Hepatocyte (in vitro differentiated cells): Measurements from ENCODE around the gene USP21. TPM values are rescaled to one million over a fixed set of nuclear protein-coding genes. Genes with fewer than 3 reads are reported as not detected.

Experiments used
- DNase-seq: peaks from one replicate; pipeline ENCODE4 v3.0.0-alpha.2; 2016; ENCODE audit warnings: low spot score
- H2AFZ ChIP-seq: fragments of 200-600 bp; sonication (generic); 2 replicates; pipeline ENCODE4 v1.6.0; 2016; ENCODE audit warnings: antibody characterized with exemption, mild to moderate bottlenecking
- H3K27ac ChIP-seq: fragments of 200-600 bp; sonication (generic); 2 replicates; pipeline ENCODE4 v1.5.1; 2016; ENCODE audit warnings: mild to moderate bottlenecking
- H3K27me3 ChIP-seq: fragments of 200-600 bp; sonication (generic); 2 replicates; pipeline ENCODE4 v1.6.1; 2016
- H3K36me3 ChIP-seq: fragments of 200-600 bp; sonication (generic); replicated peaks from 2 replicates; pipeline ENCODE4 v1.5.1; 2016; ENCODE audit warnings: low read depth; ENCODE audit not compliant: insufficient read depth
- H3K4me1 ChIP-seq: fragments of 200-600 bp; sonication (generic); 2 replicates; pipeline ENCODE4 v1.5.1; 2016; ENCODE audit warnings: mild to moderate bottlenecking, moderate library complexity; ENCODE audit not compliant: insufficient read depth
- H3K4me2 ChIP-seq: fragments of 200-600 bp; sonication (generic); 2 replicates; pipeline ENCODE4 v1.6.0; 2016
- H3K4me3 ChIP-seq: fragments of 200-600 bp; sonication (generic); 2 replicates; pipeline ENCODE4 v1.5.1; 2016; ENCODE audit warnings: mild to moderate bottlenecking
- H3K79me2 ChIP-seq: fragments of 200-600 bp; sonication (generic); 2 replicates; pipeline ENCODE4 v1.6.0; 2017; ENCODE audit warnings: mild to moderate bottlenecking
- H3K9me2 ChIP-seq: fragments of 200-600 bp; sonication (generic); replicated peaks from 2 replicates; pipeline ENCODE4 v1.6.0; 2017; ENCODE audit warnings: mild to moderate bottlenecking; ENCODE audit not compliant: insufficient read depth
- H3K9me3 ChIP-seq: fragments of 200-600 bp; sonication (generic); 2 replicates; pipeline ENCODE4 v1.5.1; 2016; ENCODE audit warnings: low read depth, mild to moderate bottlenecking
- H4K20me1 ChIP-seq: fragments of 200-600 bp; sonication (generic); 2 replicates; pipeline ENCODE4 v1.6.0; 2016; ENCODE audit warnings: mild to moderate bottlenecking; ENCODE audit not compliant: insufficient read depth, poor library complexity, severe bottlenecking
- EZH2 ChIP-seq: fragments of 200-600 bp; sonication (generic); IDR thresholded peaks from 2 replicates; pipeline ENCODE4 v1.6.1; 2016; ENCODE audit warnings: antibody characterized with exemption, mild to moderate bottlenecking, borderline replicate concordance
- EZH2phosphoT487 ChIP-seq: fragments of 200-600 bp; sonication (generic); IDR thresholded peaks from one replicate; pipeline ENCODE4 v1.6.1; 2018; ENCODE audit warnings: antibody characterized with exemption, mild to moderate bottlenecking, low read depth, moderate library complexity; ENCODE audit not compliant: unreplicated experiment, severe bottlenecking
- WGBS: methylation state at CpG from one replicate; pipeline ENCODE4 v1.1.6; 2016; ENCODE audit warnings: low lambda C conversion rate; ENCODE audit errors: missing lambda C conversion rate; 5-methylcytosine and 5-hydroxymethylcytosine counted together
- polyA plus RNA-seq: library from polyadenylated mRNA; unstranded; fragments of >200 nt; fragmentation: Nextera tagmentation; extraction: Ambion mirVana; gene quantifications from 2 replicates; pipeline ENCODE4 v1.2.1, GENCODE V29; 2016
- total RNA-seq: library from RNA; depleted of rRNA; stranded (reverse); fragments of >200 nt; gene quantifications from 2 replicates; pipeline ENCODE4 v1.2.3, GENCODE V29; 2014
- TF ChIP-seq, protein P1 (sequence below): fragments of 200-600 bp; sonication (generic); IDR thresholded peaks from 2 replicates; pipeline ENCODE4 v1.5.1; 2016; ENCODE audit warnings: antibody characterized with exemption, mild to moderate bottlenecking; ENCODE audit not compliant: poor library complexity

The USP21 gene
- total and polyA plus RNA-seq, 2 experiments from 2014 or later, result 7.7 to 24.4 TPM

DNA sequence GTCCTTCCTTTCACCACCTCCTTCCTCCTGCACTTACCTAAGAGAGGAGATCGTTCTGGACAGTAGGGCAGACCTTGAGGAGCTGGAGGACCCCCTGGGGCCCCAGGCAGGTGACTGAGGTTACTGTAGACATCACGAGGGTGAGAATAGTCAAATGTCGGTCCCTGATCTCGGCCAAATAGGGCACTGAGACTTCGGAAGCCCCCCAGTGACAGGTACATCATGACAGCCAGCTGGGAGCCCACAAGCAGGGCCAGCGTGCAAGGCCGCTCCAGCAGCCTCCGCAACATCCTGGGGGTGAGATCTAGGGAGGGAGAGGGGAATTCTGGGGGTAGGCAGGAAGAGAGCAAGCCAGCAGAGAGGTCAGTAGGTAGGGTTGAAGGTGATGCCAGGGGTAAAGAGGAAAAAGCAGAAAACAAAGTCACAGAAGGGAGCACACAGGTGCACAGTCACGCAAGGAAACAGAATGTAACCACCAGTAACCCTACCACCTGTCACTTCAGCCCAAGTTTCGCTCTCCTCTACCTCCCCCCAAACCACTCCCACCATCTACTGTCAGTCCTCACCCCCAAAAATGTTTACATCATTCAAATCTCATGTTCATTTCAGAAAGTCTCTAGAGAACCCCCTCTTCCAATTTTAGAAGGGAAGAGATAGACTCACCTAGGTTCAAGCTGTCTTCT is 16.6 kb downstream of the USP21 start:
- H3K9me2 ChIP-seq, result no peaks in the 10 kb centered on the region
- no peaks in the 10 kb centered on the region for H4K20me1 ChIP-seq
- H3K36me3 ChIP-seq, result no peaks in the 10 kb centered on the region
- no peaks in the 10 kb centered on the region for H3K27me3 ChIP-seq
- peaks cover 8% of the 10 kb centered on the region for H3K4me1 ChIP-seq
- no peak overlapping the region for H3K27ac ChIP-seq
- no peak overlapping the region for H2AFZ ChIP-seq
- H3K4me2 ChIP-seq, result peak overlapping the region; percentile 90
- H3K79me2 ChIP-seq, result peaks cover 17% of the 10 kb centered on the region
- 94% methylated on average over 10 of the region's 10 CpGs for WGBS
- no peaks in the 10 kb centered on the region for H3K9me3 ChIP-seq
- DNase-seq, result no peak
- peak overlapping the region; percentile 74 for H3K4me3 ChIP-seq
- TF ChIP-seq, protein P1, sequence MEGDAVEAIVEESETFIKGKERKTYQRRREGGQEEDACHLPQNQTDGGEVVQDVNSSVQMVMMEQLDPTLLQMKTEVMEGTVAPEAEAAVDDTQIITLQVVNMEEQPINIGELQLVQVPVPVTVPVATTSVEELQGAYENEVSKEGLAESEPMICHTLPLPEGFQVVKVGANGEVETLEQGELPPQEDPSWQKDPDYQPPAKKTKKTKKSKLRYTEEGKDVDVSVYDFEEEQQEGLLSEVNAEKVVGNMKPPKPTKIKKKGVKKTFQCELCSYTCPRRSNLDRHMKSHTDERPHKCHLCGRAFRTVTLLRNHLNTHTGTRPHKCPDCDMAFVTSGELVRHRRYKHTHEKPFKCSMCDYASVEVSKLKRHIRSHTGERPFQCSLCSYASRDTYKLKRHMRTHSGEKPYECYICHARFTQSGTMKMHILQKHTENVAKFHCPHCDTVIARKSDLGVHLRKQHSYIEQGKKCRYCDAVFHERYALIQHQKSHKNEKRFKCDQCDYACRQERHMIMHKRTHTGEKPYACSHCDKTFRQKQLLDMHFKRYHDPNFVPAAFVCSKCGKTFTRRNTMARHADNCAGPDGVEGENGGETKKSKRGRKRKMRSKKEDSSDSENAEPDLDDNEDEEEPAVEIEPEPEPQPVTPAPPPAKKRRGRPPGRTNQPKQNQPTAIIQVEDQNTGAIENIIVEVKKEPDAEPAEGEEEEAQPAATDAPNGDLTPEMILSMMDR, result no peak
- no peak for TF ChIP-seq EZH2phosphoT487
- no peak for TF ChIP-seq EZH2

- DNase-seq, result no peak
- 18% methylated on average over 17 of the region's 17 CpGs for WGBS
- peaks cover 8% of the 10 kb centered on the region for H3K4me1 ChIP-seq
- H3K4me3 ChIP-seq, result peak overlapping the region; percentile 74
- peak overlapping the region; percentile 88 for H2AFZ ChIP-seq
- H3K27ac ChIP-seq, result peak overlapping the region; percentile 86
- no peak for TF ChIP-seq EZH2
- TF ChIP-seq, protein P1, result no peak
- no peak for TF ChIP-seq EZH2phosphoT487
- H4K20me1 ChIP-seq, result no peaks in the 10 kb centered on the region
- no peaks in the 10 kb centered on the region for H3K9me3 ChIP-seq
- peaks cover 17% of the 10 kb centered on the region for H3K79me2 ChIP-seq
- H3K36me3 ChIP-seq, result no peaks in the 10 kb centered on the region
- no peaks in the 10 kb centered on the region for H3K9me2 ChIP-seq
- H3K27me3 ChIP-seq, result no peaks in the 10 kb centered on the region
- peak overlapping the region; percentile 90 for H3K4me2 ChIP-seq
These were observed 17.3 kb downstream of the USP21 start for GRCh38 chr1:161176468-161177111.

DNA sequence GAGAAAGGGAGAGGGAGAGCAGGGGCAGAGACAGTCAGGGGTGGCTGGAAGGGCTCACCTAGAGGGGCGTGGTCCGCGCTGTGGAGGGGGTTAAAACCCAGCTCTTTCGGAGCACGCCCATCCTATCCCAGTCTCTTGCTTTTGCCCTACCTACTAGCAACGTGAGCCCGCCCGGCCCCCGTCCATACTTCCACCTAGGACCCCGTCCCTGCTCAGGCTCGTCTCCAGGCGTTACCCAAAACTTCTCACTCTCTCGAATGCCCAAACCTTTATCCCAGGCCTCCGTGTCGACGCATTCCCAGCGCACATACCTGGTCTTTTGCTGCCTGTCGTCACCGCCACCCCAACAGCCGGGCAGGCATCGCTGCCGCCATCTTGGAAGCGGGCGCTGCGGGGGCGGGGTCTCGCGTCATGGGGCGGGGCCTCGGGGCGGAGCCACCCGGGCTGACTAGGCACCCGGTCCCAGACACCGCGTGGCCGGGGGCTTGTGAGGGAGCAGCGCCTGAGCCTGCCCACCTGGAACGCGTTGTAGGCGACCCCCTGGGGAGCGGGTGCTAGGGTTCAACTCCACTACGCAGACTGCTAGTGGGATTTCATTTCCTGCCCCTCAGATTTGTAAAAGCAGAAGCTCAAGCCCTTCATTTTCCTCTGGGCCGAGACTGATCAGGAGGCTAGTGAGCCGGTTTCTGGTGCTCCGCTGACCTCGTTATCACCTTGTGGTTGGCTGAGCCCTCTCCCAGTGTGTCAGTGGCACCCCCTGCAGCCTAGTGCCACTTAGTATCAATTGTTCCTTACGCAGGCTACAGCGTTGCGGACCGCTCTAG is 18.0 kb downstream of the USP21 start, which contains the start of gene B4GALT3:
Gene B4GALT3 (minus strand): TSS at position 396 of the 824 bp plus-strand sequence. CDS start 1,447 bp downstream, outside the sequence.
- Histone ChIP-seq H3K27me3 (no peaks in the 10 kb centered on the region), H3K9me3 (no peaks in the 10 kb centered on the region), H3K36me3 (no peaks in the 10 kb centered on the region), H3K4me3 (peak within 1 kb of the TSS; percentile 74), H3K4me2 (peak within 1 kb of the TSS; percentile 90), H3K79me2 (peaks cover 17% of the 10 kb centered on the region), H2AFZ (peak within 1 kb of the TSS; percentile 88), H4K20me1 (no peaks in the 10 kb centered on the region), H3K27ac (peak within 1 kb of the TSS; percentile 86), H3K9me2 (no peaks in the 10 kb centered on the region), H3K4me1 (peaks cover 8% of the 10 kb centered on the region)
- TF ChIP-seq, protein P1, result peak; percentile 24
- TF ChIP-seq EZH2phosphoT487 (no peak), EZH2 (no peak)
- peak; percentile 93 for DNase-seq
- WGBS, result 1% methylated on average over 30 of the region's 50 CpGs
